NK-92 treated with Interleukin-12 subunit alpha and Interleukin-12 subunit beta, amount 100 ng/mL, for 24 hours (cell line): ENCODE measurements around the gene OR5AU1.
"Not testable (repeated sequence)": the region's sequence is repeated elsewhere in the genome, so short reads cannot be mapped to it uniquely, and the experiment has no call there.

Experiments
- DNase-seq: peaks from one replicate; lab custom pipeline; 2025; lab: John Stamatoyannopoulos, UW

Gene OR5AU1

GRCh38 chr14:21171128-21171527, 15.3 kb upstream of the OR5AU1 start:
- DNase-seq = no peak

- no peak for DNase-seq
These were observed 13.7 kb upstream of the OR5AU1 start for GRCh38 chr14:21169573-21169972.

GRCh38 chr14:21168055-21168454, 12.2 kb upstream of the OR5AU1 start:
- no peak for DNase-seq

GRCh38 chr14:21165670-21166069, 9.8 kb upstream of the OR5AU1 start:
- DNase-seq = not testable (repeated sequence)

- DNase-seq = not testable (repeated sequence)
These were observed 9.2 kb upstream of the OR5AU1 start for GRCh38 chr14:21165002-21165605.

- no peak for DNase-seq
These were observed 8.0 kb upstream of the OR5AU1 start for GRCh38 chr14:21163871-21164291.

- no peak for DNase-seq
These were observed 6.2 kb upstream of the OR5AU1 start for GRCh38 chr14:21162081-21162480.

- no peak for DNase-seq
These were observed 4.3 kb upstream of the OR5AU1 start for GRCh38 chr14:21160061-21160610.

GRCh38 chr14:21158175-21158574, 2.3 kb upstream of the OR5AU1 start:
- DNase-seq = not testable (repeated sequence)

- no peak for DNase-seq
These were observed 6.1 kb downstream of the OR5AU1 start for GRCh38 chr14:21149641-21150367.

GRCh38 chr14:21145437-21145836, 10.4 kb downstream of the OR5AU1 start:
- no peak for DNase-seq

GRCh38 chr14:21142357-21142756, 13.5 kb downstream of the OR5AU1 start:
- DNase-seq = no peak

- no peak for DNase-seq
These were observed 19.8 kb downstream of the OR5AU1 start for GRCh38 chr14:21136024-21136423.

GRCh38 chr14:21133901-21134300, 22.0 kb downstream of the OR5AU1 start:
- no peak for DNase-seq

- no peak for DNase-seq
These were observed 32.4 kb downstream of the OR5AU1 start for GRCh38 chr14:21123429-21123828.

- DNase-seq = no peak
These were observed 34.7 kb downstream of the OR5AU1 start for GRCh38 chr14:21121122-21121521.

GRCh38 chr14:21120686-21121085, 35.2 kb downstream of the OR5AU1 start:
- DNase-seq = no peak

GRCh38 chr14:21118933-21119332, 36.9 kb downstream of the OR5AU1 start:
- no peak for DNase-seq

- no peak for DNase-seq
These were observed 42.5 kb downstream of the OR5AU1 start for GRCh38 chr14:21113369-21113768.

GRCh38 chr14:21112255-21112654, 43.6 kb downstream of the OR5AU1 start:
- no peak for DNase-seq

- no peak for DNase-seq
These were observed 46.3 kb downstream of the OR5AU1 start for GRCh38 chr14:21109377-21110138.

- DNase-seq = no peak
These were observed 47.1 kb downstream of the OR5AU1 start for GRCh38 chr14:21108791-21109190.
